ENCODE data around the gene FAM209A.

FAM209A gene

DNA sequence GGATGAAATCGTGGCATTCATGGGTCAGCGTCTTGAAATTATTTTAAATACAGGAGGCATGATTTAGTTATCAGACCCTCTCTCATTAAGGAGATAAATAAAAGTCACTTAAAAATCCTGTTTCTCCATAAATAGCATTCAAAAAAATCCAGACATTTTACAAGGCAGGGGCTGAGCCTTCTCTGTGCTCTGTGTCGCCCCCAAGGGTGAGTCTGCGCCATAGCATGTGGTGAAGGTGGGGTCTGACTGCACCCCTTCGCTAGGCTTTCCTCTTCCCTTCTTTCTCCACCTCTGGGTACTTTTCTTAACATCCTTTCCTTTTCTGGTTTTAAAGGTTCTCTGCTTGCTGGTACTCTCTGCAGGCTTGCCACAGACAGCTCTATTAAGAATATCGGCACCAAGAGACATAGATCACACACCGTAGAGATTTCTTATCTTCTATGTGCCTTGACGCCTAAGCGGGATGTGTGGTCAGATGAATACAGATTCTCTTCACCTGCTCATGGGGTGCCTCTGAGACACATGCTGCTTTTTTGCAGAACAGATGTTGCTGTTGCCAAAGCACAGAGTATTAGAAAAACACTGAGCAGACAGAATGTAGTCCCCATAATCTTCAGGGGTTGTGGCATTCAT is 20.1 kb upstream of the FAM209A start:
- Mint-ChIP-seq H3K36me3 (ENCODE audit: low read depth) (peaks cover 11% of the 10 kb centered on the region), H3K27ac (no peak overlapping the region), H3K9me3 (no peaks in the 10 kb centered on the region), H3K4me1 (peaks cover 6% of the 10 kb centered on the region), H3K4me3 (no peak overlapping the region), H3K27me3 (ENCODE audit: low read depth) (no peaks in the 10 kb centered on the region)
- TF ChIP-seq, protein P1, sequence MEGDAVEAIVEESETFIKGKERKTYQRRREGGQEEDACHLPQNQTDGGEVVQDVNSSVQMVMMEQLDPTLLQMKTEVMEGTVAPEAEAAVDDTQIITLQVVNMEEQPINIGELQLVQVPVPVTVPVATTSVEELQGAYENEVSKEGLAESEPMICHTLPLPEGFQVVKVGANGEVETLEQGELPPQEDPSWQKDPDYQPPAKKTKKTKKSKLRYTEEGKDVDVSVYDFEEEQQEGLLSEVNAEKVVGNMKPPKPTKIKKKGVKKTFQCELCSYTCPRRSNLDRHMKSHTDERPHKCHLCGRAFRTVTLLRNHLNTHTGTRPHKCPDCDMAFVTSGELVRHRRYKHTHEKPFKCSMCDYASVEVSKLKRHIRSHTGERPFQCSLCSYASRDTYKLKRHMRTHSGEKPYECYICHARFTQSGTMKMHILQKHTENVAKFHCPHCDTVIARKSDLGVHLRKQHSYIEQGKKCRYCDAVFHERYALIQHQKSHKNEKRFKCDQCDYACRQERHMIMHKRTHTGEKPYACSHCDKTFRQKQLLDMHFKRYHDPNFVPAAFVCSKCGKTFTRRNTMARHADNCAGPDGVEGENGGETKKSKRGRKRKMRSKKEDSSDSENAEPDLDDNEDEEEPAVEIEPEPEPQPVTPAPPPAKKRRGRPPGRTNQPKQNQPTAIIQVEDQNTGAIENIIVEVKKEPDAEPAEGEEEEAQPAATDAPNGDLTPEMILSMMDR (IDR thresholded peaks at IDR 0.05; ENCODE audit: unreplicated experiment in 3 of 3) = peak in 2 of 3 experiments; percentile 18 to 45

DNA sequence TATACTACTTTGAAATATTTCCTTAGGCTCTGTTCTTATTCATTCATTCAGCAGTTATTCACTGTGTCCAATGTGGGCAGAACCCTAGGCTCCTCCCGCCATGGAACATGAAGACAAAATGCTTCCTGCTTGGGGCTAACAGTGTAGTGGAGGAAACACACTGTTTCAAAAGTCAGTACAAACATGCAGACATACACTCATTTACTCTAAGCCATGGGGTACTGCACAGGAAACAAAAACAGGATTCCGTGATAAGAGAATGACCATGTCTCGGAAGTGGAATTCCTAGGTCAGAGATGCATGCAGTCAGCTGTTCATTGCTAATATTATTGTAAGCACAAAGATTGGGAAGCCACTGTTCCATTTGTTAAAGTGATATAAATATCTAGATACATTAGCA is 18.4 kb upstream of the FAM209A start:
- peak overlapping the region in 1 of 3 experiments; percentile 28 for H3K27ac Mint-ChIP-seq
- peaks cover 11% of the 10 kb centered on the region for H3K36me3 Mint-ChIP-seq (ENCODE audit: low read depth)
- H3K27me3 Mint-ChIP-seq (ENCODE audit: low read depth) = no peaks in the 10 kb centered on the region
- H3K4me1 Mint-ChIP-seq = peaks cover 6% of the 10 kb centered on the region
- no peaks in the 10 kb centered on the region for H3K9me3 Mint-ChIP-seq
- TF ChIP-seq, protein P1 (IDR thresholded peaks at IDR 0.05; ENCODE audit: unreplicated experiment in 3 of 3) = no peak
- no peak overlapping the region for H3K4me3 Mint-ChIP-seq

DNA sequence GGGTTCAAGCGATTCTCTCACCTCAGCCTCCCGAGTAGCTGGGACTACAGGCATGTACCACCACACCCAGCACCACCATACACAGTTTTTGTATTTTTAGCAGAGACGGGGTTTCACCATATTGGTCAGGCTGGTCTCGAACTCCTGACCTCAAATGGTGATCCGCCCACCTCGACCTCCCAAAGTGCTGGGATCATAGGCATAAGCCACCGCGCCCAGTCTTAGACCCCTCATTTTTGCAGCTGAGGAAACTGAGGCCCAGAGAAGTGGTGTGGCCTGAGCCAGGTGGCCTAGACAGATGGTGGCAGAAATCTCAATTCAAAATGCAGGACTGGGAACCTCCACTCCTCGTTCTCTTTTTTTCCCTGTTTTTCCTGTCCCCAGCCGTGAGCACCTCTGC is 12.6 kb upstream of the FAM209A start:
- H3K4me1 Mint-ChIP-seq = peaks cover 35% of the 10 kb centered on the region
- peak overlapping the region in 1 of 3 experiments; percentile 80 for H3K27ac Mint-ChIP-seq
- no peak overlapping the region for H3K4me3 Mint-ChIP-seq
- H3K9me3 Mint-ChIP-seq = no peaks in the 10 kb centered on the region
- peaks cover 32% of the 10 kb centered on the region for H3K36me3 Mint-ChIP-seq (ENCODE audit: low read depth)
- no peaks in the 10 kb centered on the region for H3K27me3 Mint-ChIP-seq (ENCODE audit: low read depth)
- TF ChIP-seq, protein P1 (IDR thresholded peaks at IDR 0.05; ENCODE audit: unreplicated experiment in 3 of 3) = no peak

DNA sequence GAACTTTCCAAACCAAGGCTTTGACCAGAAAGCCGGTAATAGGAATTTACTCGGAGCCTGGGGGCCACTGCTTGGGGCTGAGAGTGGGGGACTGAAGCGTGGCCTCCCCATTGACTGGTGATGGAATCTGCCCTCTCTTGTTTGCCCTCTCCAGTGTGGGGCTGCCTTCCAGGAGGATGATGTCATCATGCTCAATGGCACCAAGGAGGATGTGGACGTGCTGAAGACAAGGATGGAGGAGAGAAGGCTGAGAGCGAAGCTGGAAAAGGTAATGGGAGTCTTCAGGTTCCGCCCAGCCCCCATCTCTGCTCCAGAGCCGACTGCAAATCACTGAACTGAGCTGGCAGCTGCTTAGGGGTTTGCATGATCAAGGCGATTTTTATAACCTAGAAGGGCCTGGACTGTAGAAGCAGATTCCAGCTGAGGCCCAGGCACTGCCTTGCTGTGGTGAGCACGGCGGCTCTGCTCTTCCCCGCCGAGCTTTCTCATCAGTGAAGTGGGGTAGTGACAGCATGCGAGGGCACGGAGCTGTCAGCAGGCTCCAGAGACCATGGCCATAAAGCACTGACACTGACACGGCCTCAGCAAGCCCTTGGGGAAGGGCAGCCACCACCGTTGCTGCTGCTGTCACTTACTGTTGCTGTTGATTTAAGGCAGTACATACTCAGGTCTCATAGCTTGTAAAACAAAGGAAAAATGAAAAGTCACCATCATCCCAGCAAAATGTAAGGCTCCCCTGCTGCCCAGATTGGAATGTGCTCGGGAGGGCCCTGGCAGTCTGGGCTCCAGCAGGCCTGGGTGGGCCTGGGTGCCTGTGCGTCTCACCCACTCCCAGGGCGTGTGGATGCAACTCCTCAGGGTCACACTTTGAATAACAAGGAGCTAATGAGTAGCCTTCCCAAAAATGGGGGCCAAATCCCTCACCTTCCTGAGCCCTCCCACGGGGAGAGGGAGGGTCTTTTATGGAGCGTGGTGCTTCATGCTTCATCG is 11.1 kb upstream of the FAM209A start:
- Mint-ChIP-seq H3K27ac (peak overlapping the region; percentile 53 to 80 (median 73)), H3K4me3 (no peak overlapping the region), H3K4me1 (peaks cover 35% of the 10 kb centered on the region), H3K36me3 (ENCODE audit: low read depth) (peaks cover 42% of the 10 kb centered on the region), H3K9me3 (no peaks in the 10 kb centered on the region), H3K27me3 (ENCODE audit: low read depth) (no peaks in the 10 kb centered on the region)
- TF ChIP-seq, protein P1 (IDR thresholded peaks at IDR 0.05; ENCODE audit: unreplicated experiment in 3 of 3) = no peak

DNA sequence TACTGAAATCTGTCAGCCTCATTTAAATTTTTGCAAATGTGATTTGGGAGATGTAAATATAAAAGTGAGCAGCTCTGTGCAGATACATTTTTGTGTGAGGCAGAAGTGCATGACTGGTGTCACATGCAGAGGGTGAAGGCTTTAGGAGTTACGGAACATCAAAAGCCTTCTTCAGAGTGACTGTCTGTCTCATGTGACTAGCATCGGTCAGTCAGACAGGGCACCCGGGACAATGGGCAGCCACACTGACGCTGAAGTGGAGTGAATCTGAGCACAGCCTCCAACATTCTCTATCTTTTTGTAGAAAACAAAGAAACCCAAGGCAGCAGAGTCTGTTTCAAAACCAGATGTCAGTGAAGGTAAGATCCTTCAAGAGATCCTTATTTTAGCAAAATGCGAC is 7.9 kb upstream of the FAM209A start:
- H3K27me3 Mint-ChIP-seq (ENCODE audit: low read depth) = no peaks in the 10 kb centered on the region
- H3K36me3 Mint-ChIP-seq (ENCODE audit: low read depth) = peaks cover 74% of the 10 kb centered on the region

More for the DNA sequence above, 7.9 kb upstream of the FAM209A start:
- peaks cover 13% of the 10 kb centered on the region for H3K9me3 Mint-ChIP-seq
- H3K27ac Mint-ChIP-seq = peak overlapping the region; percentile 82 to 89 (median 84)
- peaks cover 35% of the 10 kb centered on the region for H3K4me1 Mint-ChIP-seq
- TF ChIP-seq, protein P1 (IDR thresholded peaks at IDR 0.05; ENCODE audit: unreplicated experiment in 3 of 3) = no peak
- H3K4me3 Mint-ChIP-seq = peak overlapping the region in 1 of 3 experiments; percentile 60

Data from nephron (organoid).